ENCODE data around the gene GFI1. TPM values are rescaled to one million over a fixed set of nuclear protein-coding genes. Genes with fewer than 3 reads are reported as not detected.

GFI1 gene
- polyA plus RNA-seq, 2 of the 4 experiments (the other 2 are of a cell fraction): 0.08 to 0.18 TPM

DNA sequence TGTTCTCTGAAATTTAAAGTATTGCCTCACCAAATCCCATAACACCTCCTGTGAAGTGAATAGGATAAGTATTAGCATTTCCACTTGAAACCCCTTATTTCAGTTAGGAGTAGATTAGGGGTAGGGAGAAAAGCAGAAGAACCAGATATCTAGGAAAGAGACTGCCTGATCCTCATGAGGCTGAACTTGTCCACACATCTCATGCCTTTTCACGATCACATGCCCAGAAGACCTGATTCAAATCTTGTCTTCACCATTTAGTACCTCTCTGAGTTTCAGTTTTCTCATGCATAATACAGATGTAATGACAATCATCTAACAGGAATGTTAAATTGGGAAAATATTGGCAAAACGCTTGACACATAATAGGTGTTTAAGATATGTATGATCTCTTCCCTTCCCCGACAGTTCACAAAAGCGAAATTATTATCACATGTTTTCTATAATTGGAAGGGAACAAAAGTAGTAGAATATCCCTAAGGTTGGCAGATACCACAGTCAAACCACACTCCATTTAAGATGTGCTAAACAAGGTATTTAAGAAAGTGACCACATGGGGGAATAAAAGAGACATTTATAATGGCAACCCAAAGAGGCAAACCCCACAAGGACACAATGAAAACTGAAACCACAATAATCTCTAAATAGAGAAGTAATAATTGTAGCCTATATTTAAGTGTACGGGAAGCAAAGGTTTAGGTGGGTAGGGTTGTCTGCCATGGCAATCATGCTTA is 25.2 kb downstream of the GFI1 start:
- H3K4me3 ChIP-seq: no peak overlapping the region
- no peak for ATAC-seq
- H3K4me2 ChIP-seq: no peak overlapping the region
- no peaks in the 10 kb centered on the region for H3K9me3 ChIP-seq
- H3K27ac ChIP-seq: no peak overlapping the region
- 71% methylated on average over 5 of the region's 5 CpGs for WGBS (ENCODE audit: missing lambda C conversion rate)
- no peaks in the 10 kb centered on the region for H3K4me1 ChIP-seq
- ChIA-PET POLR2A (no interaction called here), CTCF (no interaction called here)
- DNase-seq (ENCODE audit: low read depth in 1 of 2, low spot score in 1 of 2): no peak
- TF ChIP-seq TP53 (CRISPR knock-in tag; IDR thresholded peaks at IDR 0.05): no peak
- peak in 1 of 2 experiments; percentile 27; a peak in 1 of 5 replicates for TF ChIP-seq RAD21 (conservative IDR thresholded peaks at IDR 0.05 in 1 of 2, IDR thresholded peaks at IDR 0.05 in 1 of 2)
- no peak for FAIRE-seq

DNA sequence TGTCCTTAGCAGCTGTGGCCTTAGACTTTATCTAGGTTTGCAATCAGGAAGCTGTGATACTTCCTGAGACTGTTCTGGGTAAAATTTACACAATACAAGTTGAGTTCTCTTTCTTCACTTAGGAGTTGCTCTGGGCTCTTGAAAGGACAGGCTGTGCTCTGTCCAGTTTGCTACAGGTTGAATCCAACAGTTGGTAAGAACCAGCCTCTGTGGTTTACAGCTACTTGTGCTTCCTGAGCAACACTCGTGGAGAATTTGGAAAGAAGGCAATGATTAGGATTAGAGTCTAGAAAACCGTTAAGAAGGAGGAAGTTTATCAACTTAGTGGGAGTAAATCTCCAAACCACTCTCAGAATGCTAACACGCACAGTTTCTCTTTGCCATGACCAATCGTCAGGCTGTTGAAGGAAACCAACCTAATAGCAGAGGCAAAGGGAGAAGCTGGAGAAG is 26.8 kb downstream of the GFI1 start:
- TF ChIP-seq CBX8 (IDR thresholded peaks at IDR 0.05) (no peak), GATA3 (IDR thresholded peaks at IDR 0.05; ENCODE audit: borderline replicate concordance) (no peak), RAD21 (conservative IDR thresholded peaks at IDR 0.05 in 1 of 2, IDR thresholded peaks at IDR 0.05 in 1 of 2) (no peak), CBX2 (IDR thresholded peaks at IDR 0.05; ENCODE audit: borderline replicate concordance, low read depth) (no peak), KDM1A (IDR thresholded peaks at IDR 0.05; ENCODE audit: low read depth) (no peak), ZC3H11A (IDR thresholded peaks at IDR 0.05) (no peak), CHD2 (IDR thresholded peaks at IDR 0.05; ENCODE audit: low read length, partially characterized antibody) (no peak), CEBPB (IDR thresholded peaks at IDR 0.05) (no peak), JUN (IDR thresholded peaks at IDR 0.05) (no peak), EHMT2 (IDR thresholded peaks at IDR 0.05; ENCODE audit: low read depth) (no peak), ZFP36 (IDR thresholded peaks at IDR 0.05; ENCODE audit: borderline replicate concordance, partially characterized antibody) (no peak), PHF8 (IDR thresholded peaks at IDR 0.05; ENCODE audit: borderline replicate concordance, low read depth) (no peak)
- TF ChIP-seq, protein P1, sequence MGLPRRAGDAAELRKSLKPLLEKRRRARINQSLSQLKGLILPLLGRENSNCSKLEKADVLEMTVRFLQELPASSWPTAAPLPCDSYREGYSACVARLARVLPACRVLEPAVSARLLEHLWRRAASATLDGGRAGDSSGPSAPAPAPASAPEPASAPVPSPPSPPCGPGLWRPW (IDR thresholded peaks at IDR 0.05): no peak
- TF ChIP-seq, protein P2, sequence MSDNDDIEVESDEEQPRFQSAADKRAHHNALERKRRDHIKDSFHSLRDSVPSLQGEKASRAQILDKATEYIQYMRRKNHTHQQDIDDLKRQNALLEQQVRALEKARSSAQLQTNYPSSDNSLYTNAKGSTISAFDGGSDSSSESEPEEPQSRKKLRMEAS (IDR thresholded peaks at IDR 0.05): no peak
- TF ChIP-seq, protein P3, sequence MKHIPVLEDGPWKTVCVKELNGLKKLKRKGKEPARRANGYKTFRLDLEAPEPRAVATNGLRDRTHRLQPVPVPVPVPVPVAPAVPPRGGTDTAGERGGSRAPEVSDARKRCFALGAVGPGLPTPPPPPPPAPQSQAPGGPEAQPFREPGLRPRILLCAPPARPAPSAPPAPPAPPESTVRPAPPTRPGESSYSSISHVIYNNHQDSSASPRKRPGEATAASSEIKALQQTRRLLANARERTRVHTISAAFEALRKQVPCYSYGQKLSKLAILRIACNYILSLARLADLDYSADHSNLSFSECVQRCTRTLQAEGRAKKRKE (CRISPR knock-in tag; IDR thresholded peaks at IDR 0.05; ENCODE audit: low read depth): no peak
- H3K4me3 ChIP-seq: no peak overlapping the region
- H3K9me3 ChIP-seq: no peaks in the 10 kb centered on the region
- FAIRE-seq (no peak), ATAC-seq (no peak), DNase-seq (ENCODE audit: low read depth in 1 of 2, low spot score in 1 of 2) (no peak)
- WGBS (ENCODE audit: missing lambda C conversion rate): 62% methylated on average over 4 of the region's 4 CpGs
- H3K4me1 ChIP-seq: no peaks in the 10 kb centered on the region
- H3K4me2 ChIP-seq: no peak overlapping the region
- POLR2A ChIA-PET: no interaction called here
- H3K27ac ChIP-seq: no peak overlapping the region
- CTCF ChIA-PET: no interaction called here

DNA sequence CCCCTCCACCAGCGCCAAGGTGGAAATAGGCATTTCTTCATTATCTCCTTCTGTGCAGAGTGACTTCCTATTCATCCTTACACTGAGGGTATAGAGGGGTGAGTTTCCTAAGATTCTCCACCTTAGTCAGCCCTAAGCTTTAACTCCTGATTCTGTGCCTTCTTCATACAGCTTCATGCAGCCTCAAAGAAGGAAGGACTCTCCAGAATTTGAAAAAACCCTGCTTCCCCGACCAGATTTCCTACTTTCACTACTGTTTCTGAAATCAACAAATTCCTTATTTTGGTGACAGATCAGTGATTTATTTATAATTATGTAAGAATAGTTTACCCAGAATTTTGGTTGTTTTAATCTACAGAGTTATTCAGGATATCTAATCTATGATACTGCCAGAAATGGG is 28.6 kb downstream of the GFI1 start:
- FAIRE-seq (no peak), ATAC-seq (no peak), DNase-seq (ENCODE audit: low read depth in 1 of 2, low spot score in 1 of 2) (no peak)
- CTCF ChIA-PET: no interaction called here
- TF ChIP-seq, protein P4, sequence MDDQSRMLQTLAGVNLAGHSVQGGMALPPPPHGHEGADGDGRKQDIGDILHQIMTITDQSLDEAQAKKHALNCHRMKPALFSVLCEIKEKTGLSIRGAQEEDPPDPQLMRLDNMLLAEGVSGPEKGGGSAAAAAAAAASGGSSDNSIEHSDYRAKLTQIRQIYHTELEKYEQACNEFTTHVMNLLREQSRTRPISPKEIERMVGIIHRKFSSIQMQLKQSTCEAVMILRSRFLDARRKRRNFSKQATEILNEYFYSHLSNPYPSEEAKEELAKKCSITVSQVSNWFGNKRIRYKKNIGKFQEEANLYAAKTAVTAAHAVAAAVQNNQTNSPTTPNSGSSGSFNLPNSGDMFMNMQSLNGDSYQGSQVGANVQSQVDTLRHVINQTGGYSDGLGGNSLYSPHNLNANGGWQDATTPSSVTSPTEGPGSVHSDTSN (IDR thresholded peaks at IDR 0.05): no peak
- TF ChIP-seq PHF8 (IDR thresholded peaks at IDR 0.05; ENCODE audit: borderline replicate concordance, low read depth): no peak
- no peak for TF ChIP-seq POLR2AphosphoS2 (conservative IDR thresholded peaks at IDR 0.05; ENCODE audit: low read length)
- TF ChIP-seq HDAC2 (IDR thresholded peaks at IDR 0.05): no peak
- no peak for TF ChIP-seq KDM1A (IDR thresholded peaks at IDR 0.05; ENCODE audit: low read depth)
- TF ChIP-seq, protein P5, sequence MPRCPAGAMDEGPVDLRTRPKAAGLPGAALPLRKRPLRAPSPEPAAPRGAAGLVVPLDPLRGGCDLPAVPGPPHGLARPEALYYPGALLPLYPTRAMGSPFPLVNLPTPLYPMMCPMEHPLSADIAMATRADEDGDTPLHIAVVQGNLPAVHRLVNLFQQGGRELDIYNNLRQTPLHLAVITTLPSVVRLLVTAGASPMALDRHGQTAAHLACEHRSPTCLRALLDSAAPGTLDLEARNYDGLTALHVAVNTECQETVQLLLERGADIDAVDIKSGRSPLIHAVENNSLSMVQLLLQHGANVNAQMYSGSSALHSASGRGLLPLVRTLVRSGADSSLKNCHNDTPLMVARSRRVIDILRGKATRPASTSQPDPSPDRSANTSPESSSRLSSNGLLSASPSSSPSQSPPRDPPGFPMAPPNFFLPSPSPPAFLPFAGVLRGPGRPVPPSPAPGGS (IDR thresholded peaks at IDR 0.05): no peak
- no peak for TF ChIP-seq HOXA7 (CRISPR knock-in tag; IDR thresholded peaks at IDR 0.05)
- TF ChIP-seq RAD21 (conservative IDR thresholded peaks at IDR 0.05 in 1 of 2, IDR thresholded peaks at IDR 0.05 in 1 of 2): no peak
- no peak for TF ChIP-seq MAZ (IDR thresholded peaks at IDR 0.05; ENCODE audit: borderline replicate concordance, low read depth, low read length)
- no peak for TF ChIP-seq EHMT2 (IDR thresholded peaks at IDR 0.05; ENCODE audit: low read depth)
- no peak for TF ChIP-seq TP53 (CRISPR knock-in tag; IDR thresholded peaks at IDR 0.05)
- TF ChIP-seq MAFK (IDR thresholded peaks at IDR 0.05; ENCODE audit: partially characterized antibody): no peak
- TF ChIP-seq, protein P6, sequence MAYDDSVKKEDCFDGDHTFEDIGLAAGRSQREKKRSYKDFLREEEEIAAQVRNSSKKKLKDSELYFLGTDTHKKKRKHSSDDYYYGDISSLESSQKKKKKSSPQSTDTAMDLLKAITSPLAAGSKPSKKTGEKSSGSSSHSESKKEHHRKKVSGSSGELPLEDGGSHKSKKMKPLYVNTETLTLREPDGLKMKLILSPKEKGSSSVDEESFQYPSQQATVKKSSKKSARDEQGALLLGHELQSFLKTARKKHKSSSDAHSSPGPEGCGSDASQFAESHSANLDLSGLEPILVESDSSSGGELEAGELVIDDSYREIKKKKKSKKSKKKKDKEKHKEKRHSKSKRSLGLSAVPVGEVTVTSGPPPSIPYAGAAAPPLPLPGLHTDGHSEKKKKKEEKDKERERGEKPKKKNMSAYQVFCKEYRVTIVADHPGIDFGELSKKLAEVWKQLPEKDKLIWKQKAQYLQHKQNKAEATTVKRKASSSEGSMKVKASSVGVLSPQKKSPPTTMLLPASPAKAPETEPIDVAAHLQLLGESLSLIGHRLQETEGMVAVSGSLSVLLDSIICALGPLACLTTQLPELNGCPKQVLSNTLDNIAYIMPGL (CRISPR knock-in tag; IDR thresholded peaks at IDR 0.05; ENCODE audit: borderline replicate concordance): no peak
- no peak overlapping the region for H3K27ac ChIP-seq
- POLR2A ChIA-PET: no interaction called here
- H3K4me1 ChIP-seq: no peaks in the 10 kb centered on the region
- H3K4me2 ChIP-seq: no peak overlapping the region
- H3K9me3 ChIP-seq: no peaks in the 10 kb centered on the region
- H3K4me3 ChIP-seq: no peak overlapping the region
- 89% methylated on average over 2 of the region's 2 CpGs for WGBS (ENCODE audit: missing lambda C conversion rate)

Measured in A549 (cell line).